CD4-positive, alpha-beta memory T cell (primary cell): ENCODE data around the gene SPRR2D. TPM values are rescaled to one million over a fixed set of nuclear protein-coding genes. Genes with fewer than 3 reads are reported as not detected.
A peak's percentile ranks its signal among the peaks of the same experiment; 100 is the strongest.

Experiments used
- CTCF ChIA-PET: fragments of 350-600 bp; sonication (Branson Sonifier 250); formaldehyde crosslinking; loops from one replicate; lab custom pipeline; 2021; ENCODE audit warnings: inconsistent platforms; ENCODE audit not compliant: partially characterized antibody; lab: Charles Lee
- POLR2A ChIA-PET: fragments of 350-600 bp; sonication (Branson Sonifier 250); formaldehyde crosslinking; loops from one replicate; lab custom pipeline; 2021; ENCODE audit not compliant: partially characterized antibody; lab: Charles Lee
- DNase-seq, 5 donors: peaks; one replicate each; pipeline versions ENCODE4 v3.0.0 to v3.0.0-alpha.2; 2020 to 2022; ENCODE audit warnings: mixed read lengths in 1 of 5
- H3K27ac ChIP-seq: one replicate; pipeline ENCODE4 v1.7.0; 2013; ENCODE audit warnings: low read depth, low read length
- H3K27me3 ChIP-seq: 2 replicates; pipeline ENCODE4 v1.7.0; 2013; ENCODE audit warnings: mild to moderate bottlenecking, low read length, moderate library complexity; ENCODE audit not compliant: insufficient read depth
- H3K36me3 ChIP-seq: 2 replicates; pipeline ENCODE4 v1.7.0; 2013; ENCODE audit warnings: mild to moderate bottlenecking, low read length, moderate library complexity; ENCODE audit not compliant: insufficient read depth
- H3K4me1 ChIP-seq: 2 replicates; pipeline ENCODE4 v1.7.0; 2013; ENCODE audit warnings: mild to moderate bottlenecking, low read length, moderate library complexity; ENCODE audit not compliant: insufficient read depth
- H3K4me3 ChIP-seq, 2 donors: one replicate each; pipeline ENCODE4 v1.7.0; 2013; ENCODE audit warnings: low read length in 2 of 2, mild to moderate bottlenecking in 1 of 2
- H3K9me3 ChIP-seq, 2 donors: one replicate each; pipeline ENCODE4 v1.7.0; 2013; ENCODE audit warnings: low read length in 2 of 2, control low read depth in 1 of 2; ENCODE audit not compliant: control insufficient read depth in 1 of 2
- H3K27ac Mint-ChIP-seq, 7 donors: one replicate each; pipeline ENCODE4 v1.8.0; 2020 to 2021; ENCODE audit warnings: mixed read lengths in 7 of 7, mild to moderate bottlenecking in 6 of 7, inconsistent platforms in 3 of 7, moderate library complexity in 3 of 7
- H3K27me3 Mint-ChIP-seq, 2 donors: one replicate each; pipeline ENCODE4 v1.8.0; 2020 to 2021; ENCODE audit warnings: mixed read lengths in 2 of 2
- H3K36me3 Mint-ChIP-seq, 2 donors: one replicate each; pipeline ENCODE4 v1.8.0; 2020 to 2021; ENCODE audit warnings: mixed read lengths in 2 of 2, inconsistent platforms in 1 of 2, mild to moderate bottlenecking in 1 of 2
- H3K4me1 Mint-ChIP-seq, 4 donors: one replicate each; pipeline ENCODE4 v1.8.0; 2020 to 2021; ENCODE audit warnings: mixed read lengths in 4 of 4, mild to moderate bottlenecking in 1 of 4
- H3K4me3 Mint-ChIP-seq, 8 donors: one replicate each; pipeline ENCODE4 v1.8.0; 2020 to 2021; ENCODE audit warnings: mixed read lengths in 8 of 8, mild to moderate bottlenecking in 7 of 8, moderate library complexity in 6 of 8, inconsistent platforms in 3 of 8
- H3K9me3 Mint-ChIP-seq, 8 donors: one replicate each; pipeline ENCODE4 v1.8.0; 2020 to 2021; ENCODE audit warnings: mixed read lengths in 8 of 8, mild to moderate bottlenecking in 5 of 8, inconsistent platforms in 3 of 8, moderate library complexity in 1 of 8
- intact Hi-C: fragments of 100-400 bp; cut with micrococcal nuclease; formaldehyde crosslinking; loops from one replicate; pipeline ENCODE4 v1.15.1; 2023
- polyA plus RNA-seq, 2 donors: library from polyadenylated mRNA; unstranded; fragments of 300-500 nt; fragmentation: Illumina TruSeq; gene quantifications; one replicate each; pipeline ENCODE4 v1.2.3, GENCODE V29; 2021
- total RNA-seq, 2 experiments: library from RNA; stranded (reverse); gene quantifications; one replicate each; pipeline ENCODE4 v1.2.3, GENCODE V29; 2021

SPRR2D gene
- total RNA-seq (not detected), polyA plus RNA-seq (not detected)

GRCh38 chr1:153040950-153041631 lies at the start of gene SPRR2D:
Gene SPRR2D (minus strand): TSS chr1:153041120. CDS start chr1:153040346, 774 bp downstream.
- no peaks in the 10 kb centered on the region for H3K36me3 ChIP-seq
- no peak within 1 kb of the TSS for H3K4me3 ChIP-seq
- no peaks in the 10 kb centered on the region for H3K36me3 Mint-ChIP-seq
- no peaks in the 10 kb centered on the region for H3K9me3 ChIP-seq
- CTCF ChIA-PET: no interaction called here
- DNase-seq: no peak
- intact Hi-C loops: no loop called here
- H3K4me1 ChIP-seq: no peaks in the 10 kb centered on the region
- POLR2A ChIA-PET: no interaction called here
- H3K9me3 Mint-ChIP-seq: no peaks in the 10 kb centered on the region
- peaks cover 32 to 36% of the 10 kb centered on the region in 2 donors for H3K27me3 Mint-ChIP-seq
- H3K27me3 ChIP-seq: no peaks in the 10 kb centered on the region
- H3K27ac ChIP-seq: no peak within 1 kb of the TSS
- H3K4me1 Mint-ChIP-seq: no peaks in the 10 kb centered on the region
- no peak within 1 kb of the TSS for H3K27ac Mint-ChIP-seq
- no peak within 1 kb of the TSS for H3K4me3 Mint-ChIP-seq

- Mint-ChIP-seq H3K36me3 (no peaks in the 10 kb centered on the region), H3K9me3 (peaks cover 0 to 4% (median 0%) of the 10 kb centered on the region in 8 donors), H3K4me3 (no peak overlapping the region), H3K27ac (no peak overlapping the region), H3K27me3 (peaks cover 11 to 14% of the 10 kb centered on the region in 2 donors), H3K4me1 (no peaks in the 10 kb centered on the region)
- Histone ChIP-seq H3K4me3 (no peak overlapping the region), H3K9me3 (no peaks in the 10 kb centered on the region), H3K4me1 (no peaks in the 10 kb centered on the region), H3K27me3 (no peaks in the 10 kb centered on the region), H3K27ac (no peak overlapping the region), H3K36me3 (no peaks in the 10 kb centered on the region)
- intact Hi-C loops: no loop called here
- DNase-seq: no peak
- CTCF ChIA-PET: no interaction called here
- POLR2A ChIA-PET: no interaction called here
Observed at GRCh38 chr1:153087652-153088051, 46.7 kb upstream of the SPRR2D start.

- no peaks in the 10 kb centered on the region for H3K27me3 ChIP-seq
- no peak overlapping the region for H3K4me3 ChIP-seq
- ChIA-PET CTCF (no interaction called here), POLR2A (no interaction called here)
- H3K4me3 Mint-ChIP-seq: no peak overlapping the region
- peaks cover 5 to 20% (median 11%) of the 10 kb centered on the region in 8 donors for H3K9me3 Mint-ChIP-seq
- H3K9me3 ChIP-seq: no peaks in the 10 kb centered on the region
- DNase-seq: no peak
- no peaks in the 10 kb centered on the region for H3K4me1 Mint-ChIP-seq
- peaks cover 14 to 18% of the 10 kb centered on the region in 2 donors for H3K27me3 Mint-ChIP-seq
- H3K36me3 ChIP-seq: no peaks in the 10 kb centered on the region
- H3K4me1 ChIP-seq: no peaks in the 10 kb centered on the region
- H3K27ac ChIP-seq: no peak overlapping the region
- intact Hi-C loops: no loop called here
- H3K36me3 Mint-ChIP-seq: no peaks in the 10 kb centered on the region
- H3K27ac Mint-ChIP-seq: no peak overlapping the region
Observed at GRCh38 chr1:153081736-153082135, 40.8 kb upstream of the SPRR2D start.

- Mint-ChIP-seq H3K27me3 (peaks cover 1 to 4% of the 10 kb centered on the region in 2 donors), H3K36me3 (no peaks in the 10 kb centered on the region), H3K4me3 (no peak overlapping the region), H3K4me1 (no peaks in the 10 kb centered on the region), H3K27ac (no peak overlapping the region), H3K9me3 (peaks cover 0 to 7% (median 0%) of the 10 kb centered on the region in 8 donors)
- no peak for DNase-seq
- Histone ChIP-seq H3K4me1 (no peaks in the 10 kb centered on the region), H3K9me3 (no peaks in the 10 kb centered on the region), H3K36me3 (no peaks in the 10 kb centered on the region), H3K27me3 (no peaks in the 10 kb centered on the region), H3K27ac (no peak overlapping the region), H3K4me3 (no peak overlapping the region)
- ChIA-PET POLR2A (no interaction called here), CTCF (no interaction called here)
- intact Hi-C loops: no loop called here
Observed at GRCh38 chr1:153072806-153073726, 32.1 kb upstream of the SPRR2D start.

- Histone ChIP-seq H3K9me3 (no peaks in the 10 kb centered on the region), H3K27ac (no peak within 1 kb of the TSS), H3K27me3 (no peaks in the 10 kb centered on the region), H3K4me1 (no peaks in the 10 kb centered on the region), H3K36me3 (no peaks in the 10 kb centered on the region), H3K4me3 (no peak within 1 kb of the TSS)
- Mint-ChIP-seq H3K36me3 (no peaks in the 10 kb centered on the region), H3K4me1 (no peaks in the 10 kb centered on the region), H3K27ac (no peak within 1 kb of the TSS), H3K27me3 (peaks cover 2 to 8% of the 10 kb centered on the region in 2 donors), H3K4me3 (no peak within 1 kb of the TSS), H3K9me3 (no peaks in the 10 kb centered on the region)
- ChIA-PET CTCF (no interaction called here), POLR2A (no interaction called here)
- no peak for DNase-seq
- intact Hi-C loops: no loop called here
Observed at GRCh38 chr1:153071511-153071910, 30.6 kb upstream of the SPRR2D start, which contains the start of gene SPRR2B. Gene SPRR2B (minus strand): TSS chr1:153071611. CDS start chr1:153070839, 772 bp downstream.

GRCh38 chr1:153070243-153070642 lies 29.3 kb upstream of the SPRR2D start:
- H3K27me3 ChIP-seq: no peaks in the 10 kb centered on the region
- no peaks in the 10 kb centered on the region for H3K36me3 Mint-ChIP-seq
- ChIA-PET POLR2A (no interaction called here), CTCF (no interaction called here)
- intact Hi-C loops: no loop called here
- no peaks in the 10 kb centered on the region for H3K4me1 Mint-ChIP-seq
- H3K4me1 ChIP-seq: no peaks in the 10 kb centered on the region
- H3K9me3 ChIP-seq: no peaks in the 10 kb centered on the region
- no peak overlapping the region for H3K4me3 Mint-ChIP-seq
- no peaks in the 10 kb centered on the region for H3K36me3 ChIP-seq
- no peaks in the 10 kb centered on the region for H3K9me3 Mint-ChIP-seq
- H3K27ac Mint-ChIP-seq: no peak overlapping the region
- no peak overlapping the region for H3K27ac ChIP-seq
- peaks cover 9 to 14% of the 10 kb centered on the region in 2 donors for H3K27me3 Mint-ChIP-seq
- no peak overlapping the region for H3K4me3 ChIP-seq
- peak in 1 of 5 donors; percentile 25 for DNase-seq
